Spleen (tissue), 7 donors: ENCODE results near the gene PRKCH.

Source experiments
- POLR2A ChIP-seq, 3 donors: fragments of 450-650 bp; IDR thresholded peaks; one replicate each; pipeline ENCODE4 v1.5.1; 2017; ENCODE audit warnings: antibody characterized with exemption in 3 of 3, mild to moderate bottlenecking in 1 of 3
- POLR2AphosphoS5 ChIP-seq, 3 donors: sonication (generic); formaldehyde crosslinking; IDR thresholded peaks; one replicate each; pipeline ENCODE4 v1.5.1; 2017; ENCODE audit warnings: antibody characterized with exemption in 3 of 3
- TF ChIP-seq, protein P1 (sequence below), 11 experiments: fragments of 200-600 bp in 7 of 11; fragments of 450-650 bp in 4 of 11; sonication (generic) in 4 of 11; IDR thresholded peaks in 8 of 11; conservative IDR thresholded peaks in 3 of 11; 1 replicate in 7 of 11; 2 replicates in 4 of 11; pipeline versions ENCODE4 v1.4.0 to v1.8.0; 2016 to 2021; ENCODE audit warnings: antibody characterized with exemption in 11 of 11, inconsistent platforms in 4 of 11, mild to moderate bottlenecking in 1 of 11
- donor health status: DM: no; HTN: no; CAD: no; lungs with moderate emphysema.
- donor health status: DM: no; HTN: no; CAD: no.
- donor health status: DM: no; HTN: no; CAD: no.

DNA sequence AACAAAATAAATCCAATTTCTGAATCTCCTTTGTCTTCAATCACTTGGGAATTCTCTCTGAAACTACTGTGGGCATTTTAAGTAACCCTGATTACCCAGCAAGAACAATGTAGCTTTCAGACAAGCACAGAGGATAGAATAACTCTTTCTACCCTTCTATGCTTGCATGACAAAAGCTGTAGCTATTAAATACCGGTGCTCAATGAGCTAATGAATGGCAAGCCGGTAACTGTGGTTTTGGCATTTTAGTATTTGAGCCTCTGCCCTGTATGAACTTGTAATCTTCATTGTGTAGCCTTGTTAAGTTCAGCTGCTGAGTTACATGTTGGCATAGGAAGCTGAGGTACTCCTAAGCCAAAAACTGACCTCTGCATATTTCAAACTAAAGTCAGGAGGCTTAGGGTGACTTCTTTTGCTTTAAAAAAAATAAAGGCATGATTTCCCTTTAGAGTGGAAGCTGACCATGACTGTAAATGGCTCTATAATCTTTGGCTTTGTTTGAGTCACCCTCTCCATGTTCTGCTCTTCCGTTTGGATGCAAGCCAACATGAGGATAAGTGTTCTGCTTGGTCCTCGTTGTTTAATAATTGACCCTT lies 202.9 kb downstream of the PRKCH start:
- TF ChIP-seq, protein P1, sequence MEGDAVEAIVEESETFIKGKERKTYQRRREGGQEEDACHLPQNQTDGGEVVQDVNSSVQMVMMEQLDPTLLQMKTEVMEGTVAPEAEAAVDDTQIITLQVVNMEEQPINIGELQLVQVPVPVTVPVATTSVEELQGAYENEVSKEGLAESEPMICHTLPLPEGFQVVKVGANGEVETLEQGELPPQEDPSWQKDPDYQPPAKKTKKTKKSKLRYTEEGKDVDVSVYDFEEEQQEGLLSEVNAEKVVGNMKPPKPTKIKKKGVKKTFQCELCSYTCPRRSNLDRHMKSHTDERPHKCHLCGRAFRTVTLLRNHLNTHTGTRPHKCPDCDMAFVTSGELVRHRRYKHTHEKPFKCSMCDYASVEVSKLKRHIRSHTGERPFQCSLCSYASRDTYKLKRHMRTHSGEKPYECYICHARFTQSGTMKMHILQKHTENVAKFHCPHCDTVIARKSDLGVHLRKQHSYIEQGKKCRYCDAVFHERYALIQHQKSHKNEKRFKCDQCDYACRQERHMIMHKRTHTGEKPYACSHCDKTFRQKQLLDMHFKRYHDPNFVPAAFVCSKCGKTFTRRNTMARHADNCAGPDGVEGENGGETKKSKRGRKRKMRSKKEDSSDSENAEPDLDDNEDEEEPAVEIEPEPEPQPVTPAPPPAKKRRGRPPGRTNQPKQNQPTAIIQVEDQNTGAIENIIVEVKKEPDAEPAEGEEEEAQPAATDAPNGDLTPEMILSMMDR (IDR thresholded peaks at IDR 0.05 in 8 of 11, conservative IDR thresholded peaks at IDR 0.05 in 3 of 11): no peak
- TF ChIP-seq POLR2A (IDR thresholded peaks at IDR 0.05) (no peak), POLR2AphosphoS5 (IDR thresholded peaks at IDR 0.05) (peak in 1 of 3 donors; percentile 71)
